Activated CD4-positive, alpha-beta memory T cell treated with anti-CD3 and anti-CD28 coated beads, Interleukin-2, amount 10 ng/mL, durations not matched to agents 7 days and 5 days (primary cell): ENCODE measurements around the gene HSD11B1. TPM values are rescaled to one million over a fixed set of nuclear protein-coding genes. Genes with fewer than 3 reads are reported as not detected.

Source experiments
- CTCF ChIA-PET: fragments of 350-600 bp; sonication (Branson Sonifier 250); formaldehyde crosslinking; loops from one replicate; lab custom pipeline; 2021; ENCODE audit warnings: antibody characterized with exemption, inconsistent platforms; lab: Charles Lee
- POLR2A ChIA-PET: fragments of 350-600 bp; sonication (Branson Sonifier 250); formaldehyde crosslinking; loops from one replicate; lab custom pipeline; 2021; ENCODE audit warnings: antibody characterized with exemption; lab: Charles Lee
- DNase-seq: peaks from one replicate; pipeline ENCODE4 v3.0.0-alpha.2; 2020
- H3K27ac Mint-ChIP-seq: one replicate; pipeline ENCODE4 v1.8.0; 2021; ENCODE audit warnings: mild to moderate bottlenecking, mixed read lengths
- H3K27me3 Mint-ChIP-seq: one replicate; pipeline ENCODE4 v1.8.0; 2021; ENCODE audit warnings: mixed read lengths
- H3K36me3 Mint-ChIP-seq: one replicate; pipeline ENCODE4 v1.8.0; 2021; ENCODE audit warnings: low read depth, mixed read lengths
- H3K4me1 Mint-ChIP-seq: one replicate; pipeline ENCODE4 v1.8.0; 2021; ENCODE audit warnings: mixed read lengths
- H3K4me3 Mint-ChIP-seq: one replicate; pipeline ENCODE4 v1.8.0; 2021; ENCODE audit warnings: mild to moderate bottlenecking, mixed read lengths
- H3K9me3 Mint-ChIP-seq: one replicate; pipeline ENCODE4 v1.8.0; 2021; ENCODE audit warnings: mixed read lengths
- total RNA-seq, 2 experiments: library from RNA; stranded (reverse); gene quantifications; one replicate each; pipeline ENCODE4 v1.2.3, GENCODE V29; 2021

Gene HSD11B1
- total RNA-seq, 2 experiments from 2014 or later, result 8.7 to 11.4 TPM

DNA sequence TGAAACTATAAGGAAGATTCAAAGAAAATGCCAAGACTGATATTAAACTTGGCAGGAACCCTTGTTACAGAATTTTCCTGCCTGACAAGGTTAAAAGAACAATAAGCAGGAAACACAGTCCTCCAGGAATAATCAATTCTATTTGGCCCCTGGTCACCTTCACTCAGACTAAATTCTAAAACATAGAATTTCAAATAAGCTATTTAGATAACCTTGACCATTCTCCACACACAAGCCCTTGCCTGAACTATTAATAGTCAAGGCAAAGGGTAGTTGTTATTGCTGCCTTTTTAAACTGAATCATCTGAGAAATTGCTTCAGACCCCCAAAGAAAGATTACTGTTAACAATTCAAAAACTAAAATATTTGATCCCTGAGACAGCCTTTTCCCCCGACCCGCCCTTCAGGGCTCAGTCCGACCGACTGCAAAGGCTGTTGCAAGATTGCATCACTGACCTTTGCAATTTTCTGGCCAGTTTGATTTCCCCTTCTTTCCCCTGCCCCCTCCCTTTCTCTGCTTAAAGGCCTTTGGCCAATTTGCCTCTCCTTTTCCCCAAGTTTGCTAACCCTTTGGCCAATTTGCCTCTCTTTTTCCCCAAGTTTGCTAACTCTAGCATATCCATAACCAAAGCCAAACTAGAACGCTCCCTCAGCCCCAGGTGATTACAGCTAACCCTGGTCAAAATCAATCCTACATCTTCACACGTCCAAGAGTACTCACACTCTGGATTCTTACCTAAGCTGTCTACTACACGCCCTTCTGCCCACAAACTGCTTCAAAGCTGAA, 30.8 kb upstream of the HSD11B1 start:
- H3K36me3 Mint-ChIP-seq, result peaks cover 25% of the 10 kb centered on the region
- DNase-seq, result no peak
- H3K27ac Mint-ChIP-seq, result peak overlapping the region; percentile 80
- peaks cover 25% of the 10 kb centered on the region for H3K27me3 Mint-ChIP-seq
- CTCF ChIA-PET, result interaction anchor here (1.0 to 1.9 kb wide), 6 partner anchors 13 to 95 kb away, joined by 3 to 11 read pairs (median 4); no protein-coding TSS in a partner anchor
- POLR2A ChIA-PET, result interaction anchor here (0.7 to 2.5 kb wide), 7 partner anchors 9 to 96 kb away, joined by 3 to 11 read pairs (median 4); partner anchors contain the start of gene TRAF3IP3
- peaks cover 69% of the 10 kb centered on the region for H3K4me1 Mint-ChIP-seq
- peak overlapping the region; percentile 65 for H3K4me3 Mint-ChIP-seq
- H3K9me3 Mint-ChIP-seq, result no peaks in the 10 kb centered on the region

DNA sequence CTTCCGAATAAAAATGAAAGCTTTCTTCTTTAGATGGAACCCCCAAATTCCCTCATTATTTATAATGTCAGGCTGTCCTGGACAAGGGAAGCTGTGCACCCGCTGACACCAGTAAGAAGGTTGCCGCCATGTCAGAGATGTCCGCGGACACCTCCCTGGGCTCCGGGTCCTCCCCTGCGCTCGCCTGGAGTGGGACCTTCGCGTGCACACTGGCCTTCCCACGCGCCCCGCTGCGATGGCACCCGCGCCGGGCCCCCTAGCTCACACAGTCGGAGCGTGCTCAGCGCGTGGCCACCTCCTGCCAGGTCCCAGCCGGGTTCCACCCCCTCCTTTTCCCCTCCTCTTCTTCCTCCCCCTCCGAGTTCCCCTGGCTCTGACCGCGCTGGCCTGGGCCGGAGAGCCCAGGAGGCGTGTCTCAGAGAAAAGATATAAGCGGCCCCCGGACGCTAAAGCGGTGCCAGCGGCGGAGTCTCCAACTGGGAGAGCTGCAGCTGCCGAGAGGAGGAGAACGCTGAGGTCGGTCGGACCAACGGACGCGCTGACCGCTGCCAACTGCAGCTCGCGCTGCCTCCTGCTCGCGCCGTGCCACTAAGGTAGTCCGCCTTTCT, 29.6 kb upstream of the HSD11B1 start, which contains the start of gene G0S2:
TSS of gene G0S2 (plus strand) at position 456 of the 608 bp plus-strand sequence. CDS start 273 bp downstream, outside the sequence.
- DNase-seq, result peak; percentile 50
- Mint-ChIP-seq H3K27me3 (peaks cover 28% of the 10 kb centered on the region), H3K27ac (peak within 1 kb of the TSS; percentile 80), H3K4me1 (peaks cover 73% of the 10 kb centered on the region), H3K9me3 (no peaks in the 10 kb centered on the region), H3K4me3 (peak within 1 kb of the TSS; percentile 65), H3K36me3 (peaks cover 25% of the 10 kb centered on the region)
- ChIA-PET POLR2A (interaction anchor here (0.9 to 2.5 kb wide), 10 partner anchors 9 to 699 kb away, joined by 3 to 11 read pairs (median 4); partner anchors contain the start of gene TRAF3IP3), CTCF (interaction anchor here (0.9 to 1.8 kb wide), 6 partner anchors 11 to 89 kb away, joined by 3 to 5 read pairs (median 3); no protein-coding TSS in a partner anchor)

DNA sequence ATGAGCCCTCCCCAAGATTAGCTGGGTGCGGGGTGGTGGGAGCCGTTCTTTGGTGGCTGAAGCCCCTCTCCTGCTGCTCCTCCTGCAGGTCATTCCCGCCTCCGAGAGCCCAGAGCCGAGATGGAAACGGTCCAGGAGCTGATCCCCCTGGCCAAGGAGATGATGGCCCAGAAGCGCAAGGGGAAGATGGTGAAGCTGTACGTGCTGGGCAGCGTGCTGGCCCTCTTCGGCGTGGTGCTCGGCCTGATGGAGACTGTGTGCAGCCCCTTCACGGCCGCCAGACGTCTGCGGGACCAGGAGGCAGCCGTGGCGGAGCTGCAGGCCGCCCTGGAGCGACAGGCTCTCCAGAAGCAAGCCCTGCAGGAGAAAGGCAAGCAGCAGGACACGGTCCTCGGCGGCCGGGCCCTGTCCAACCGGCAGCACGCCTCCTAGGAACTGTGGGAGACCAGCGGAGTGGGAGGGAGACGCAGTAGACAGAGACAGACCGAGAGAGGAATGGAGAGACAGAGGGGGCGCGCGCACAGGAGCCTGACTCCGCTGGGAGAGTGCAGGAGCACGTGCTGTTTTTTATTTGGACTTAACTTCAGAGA, 29.0 kb upstream of the HSD11B1 start:
- Mint-ChIP-seq H3K27ac (peak overlapping the region; percentile 9), H3K4me3 (peak overlapping the region; percentile 65), H3K4me1 (peaks cover 69% of the 10 kb centered on the region), H3K9me3 (no peaks in the 10 kb centered on the region), H3K27me3 (peaks cover 28% of the 10 kb centered on the region), H3K36me3 (peaks cover 25% of the 10 kb centered on the region)
- DNase-seq, result no peak
- ChIA-PET CTCF (interaction anchor here (0.9 to 1.8 kb wide), 5 partner anchors 10 to 89 kb away, joined by 3 to 5 read pairs (median 3); no protein-coding TSS in a partner anchor), POLR2A (interaction anchor here (0.9 to 2.3 kb wide), 8 partner anchors 9 to 100 kb away, joined by 3 to 11 read pairs (median 4); partner anchors contain the start of gene TRAF3IP3)

DNA sequence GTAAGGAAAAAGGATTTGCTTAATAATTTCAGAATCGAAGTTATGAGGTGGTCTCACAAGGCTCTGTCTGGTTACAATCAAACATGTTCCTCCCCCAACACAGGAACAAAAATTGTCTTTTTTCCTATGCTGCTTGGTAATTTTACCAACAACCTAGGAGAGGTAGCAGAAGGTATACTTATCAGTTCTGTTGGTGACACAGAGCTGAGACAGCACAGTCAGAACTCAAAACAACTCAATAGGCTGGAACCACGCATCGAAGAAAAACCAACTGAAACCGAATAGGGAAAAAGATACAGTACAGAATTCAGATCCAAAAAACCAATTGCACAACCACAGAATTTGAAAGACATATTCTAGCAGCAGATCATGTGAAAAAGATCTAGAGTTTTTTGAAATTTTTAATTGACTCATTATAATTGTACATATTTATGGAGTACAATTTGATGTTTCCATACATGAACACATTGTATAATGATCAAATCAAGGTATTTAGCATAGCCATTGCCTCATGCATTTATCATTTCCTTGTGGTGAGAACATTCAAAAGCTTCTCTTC, 25.6 kb upstream of the HSD11B1 start:
- no peak overlapping the region for H3K4me3 Mint-ChIP-seq
- H3K4me1 Mint-ChIP-seq, result peaks cover 36% of the 10 kb centered on the region
- H3K27me3 Mint-ChIP-seq, result peaks cover 30% of the 10 kb centered on the region
- no peak overlapping the region for H3K27ac Mint-ChIP-seq
- peaks cover 21% of the 10 kb centered on the region for H3K36me3 Mint-ChIP-seq
- DNase-seq, result no peak
- ChIA-PET CTCF (no interaction called here), POLR2A (no interaction called here)
- no peaks in the 10 kb centered on the region for H3K9me3 Mint-ChIP-seq

DNA sequence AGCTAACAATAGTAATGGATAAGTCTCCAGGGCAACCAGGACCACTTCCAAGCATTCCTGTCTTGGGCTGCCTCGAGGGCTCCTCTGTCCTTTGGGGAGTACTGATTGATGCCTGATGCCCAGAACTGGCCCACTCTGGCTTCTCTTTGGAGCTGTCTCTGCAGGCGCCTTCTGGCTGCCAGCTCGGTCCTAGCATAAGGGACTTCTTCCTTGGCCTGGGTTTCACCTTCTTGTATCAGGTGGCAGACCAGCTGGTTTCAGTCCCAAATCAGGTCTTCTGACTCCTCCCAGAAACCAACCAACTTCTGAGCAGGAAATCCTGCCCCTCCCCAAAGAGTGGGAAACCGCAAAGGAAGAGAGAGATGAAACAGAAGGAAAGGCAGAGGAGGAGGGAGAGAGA, 18.8 kb upstream of the HSD11B1 start:
- CTCF ChIA-PET, result interaction anchor here (0.8 to 2.0 kb wide), 8 partner anchors 9 to 120 kb away, joined by 3 to 7 read pairs (median 5); partner anchors contain the start of gene G0S2
- POLR2A ChIA-PET, result interaction anchor here (0.9 to 2.4 kb wide), 9 partner anchors 10 to 87 kb away, joined by 3 to 10 read pairs (median 4); partner anchors contain the start of gene G0S2
- peak overlapping the region; percentile 78 for H3K27ac Mint-ChIP-seq
- DNase-seq, result peak; percentile 67
- H3K4me3 Mint-ChIP-seq, result peak overlapping the region; percentile 73
- peaks cover 2% of the 10 kb centered on the region for H3K27me3 Mint-ChIP-seq
- peaks cover 42% of the 10 kb centered on the region for H3K4me1 Mint-ChIP-seq
- H3K36me3 Mint-ChIP-seq, result peaks cover 16% of the 10 kb centered on the region
- no peaks in the 10 kb centered on the region for H3K9me3 Mint-ChIP-seq

DNA sequence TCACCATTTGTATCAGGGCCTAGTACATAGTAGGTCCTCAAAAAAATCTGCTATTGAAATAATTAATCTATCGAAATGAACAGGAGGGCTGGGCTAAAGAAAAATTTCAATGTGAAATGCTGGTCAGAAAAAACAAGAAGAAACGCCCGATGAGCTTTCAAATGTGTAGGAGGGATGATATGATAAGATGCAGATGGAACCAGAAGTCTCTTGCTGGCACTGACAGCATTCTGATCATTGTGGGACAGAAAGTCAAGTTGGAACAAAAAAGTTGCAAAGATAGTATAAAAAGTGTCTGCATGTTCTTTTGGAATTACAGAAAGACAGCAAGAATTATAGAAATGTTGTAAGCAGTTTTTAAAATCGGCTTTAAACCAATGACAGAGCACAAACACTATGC, 18.3 kb upstream of the HSD11B1 start:
- POLR2A ChIA-PET, result interaction anchor here (0.9 to 2.4 kb wide), 7 partner anchors 11 to 86 kb away, joined by 3 to 10 read pairs (median 4); partner anchors contain the start of gene G0S2
- Mint-ChIP-seq H3K27me3 (no peaks in the 10 kb centered on the region), H3K4me3 (peak overlapping the region; percentile 73), H3K4me1 (peaks cover 42% of the 10 kb centered on the region), H3K27ac (peak overlapping the region; percentile 78), H3K9me3 (no peaks in the 10 kb centered on the region), H3K36me3 (peaks cover 16% of the 10 kb centered on the region)
- CTCF ChIA-PET, result interaction anchor here (0.8 to 2.0 kb wide), 10 partner anchors 10 to 120 kb away, joined by 3 to 7 read pairs (median 5); partner anchors contain the start of gene G0S2
- DNase-seq, result no peak

DNA sequence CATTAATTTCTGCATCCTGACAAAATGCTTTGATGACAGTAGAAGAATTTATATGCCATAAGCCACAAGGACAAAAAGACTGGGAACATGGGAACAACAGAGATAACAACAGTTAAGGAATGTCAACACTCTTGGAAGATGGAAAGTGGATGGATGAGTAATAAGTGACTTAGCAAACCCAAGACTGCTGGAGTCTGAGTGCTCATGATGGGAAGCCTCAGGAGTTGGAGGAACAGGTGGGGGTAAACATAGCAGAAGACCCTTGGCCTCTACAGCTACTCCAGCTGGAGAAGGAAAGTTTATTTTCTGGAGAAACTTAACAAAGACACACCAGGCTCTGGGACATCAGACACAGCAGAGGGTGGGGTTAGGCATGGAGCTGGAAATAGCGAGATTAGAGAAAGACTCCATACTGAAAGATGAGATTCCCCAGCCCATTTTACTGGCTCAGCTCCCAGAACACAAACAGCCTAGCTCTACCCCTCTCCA, 15.9 kb upstream of the HSD11B1 start:
- peaks cover 59% of the 10 kb centered on the region for H3K4me1 Mint-ChIP-seq
- H3K27ac Mint-ChIP-seq, result no peak overlapping the region
- H3K27me3 Mint-ChIP-seq, result no peaks in the 10 kb centered on the region
- H3K9me3 Mint-ChIP-seq, result no peaks in the 10 kb centered on the region
- H3K4me3 Mint-ChIP-seq, result no peak overlapping the region
- H3K36me3 Mint-ChIP-seq, result peaks cover 16% of the 10 kb centered on the region
- POLR2A ChIA-PET, result interaction anchor here (0.9 to 1.6 kb wide), 3 partner anchors 14 to 79 kb away, joined by 3 to 4 read pairs (median 4); partner anchors contain the start of gene G0S2
- no peak for DNase-seq
- CTCF ChIA-PET, result interaction anchor here (0.8 to 3.3 kb wide), 6 partner anchors 60 to 119 kb away, joined by 3 to 15 read pairs (median 4); no protein-coding TSS in a partner anchor

DNA sequence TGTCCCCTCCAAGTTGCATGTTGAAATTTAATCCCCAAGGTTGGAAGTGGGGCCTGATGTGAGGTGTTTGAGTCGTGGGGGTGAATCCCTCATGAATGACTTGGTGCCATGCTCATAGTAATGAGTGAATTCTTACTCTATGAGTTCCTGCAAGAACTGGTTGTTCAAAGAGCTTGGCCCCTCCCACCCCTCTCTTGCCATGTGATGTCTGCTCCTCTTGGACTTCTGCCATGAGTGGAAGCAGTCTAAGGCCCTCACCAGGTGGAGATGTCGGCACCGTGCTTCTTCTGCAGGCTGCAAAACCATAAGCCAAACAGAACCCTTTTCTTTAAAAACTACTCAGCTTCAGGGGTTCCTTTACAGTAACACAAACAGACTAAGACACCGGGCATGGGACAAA, 15.2 kb upstream of the HSD11B1 start:
- CTCF ChIA-PET, result interaction anchor here (0.6 to 3.3 kb wide), 6 partner anchors 59 to 119 kb away, joined by 3 to 15 read pairs (median 4); no protein-coding TSS in a partner anchor
- POLR2A ChIA-PET, result interaction anchor here (0.9 to 1.0 kb wide), 2 partner anchors 14 to 79 kb away, joined by 3 to 4 read pairs; partner anchors contain the start of gene G0S2
- H3K4me3 Mint-ChIP-seq, result no peak overlapping the region
- H3K4me1 Mint-ChIP-seq, result peaks cover 61% of the 10 kb centered on the region
- no peaks in the 10 kb centered on the region for H3K27me3 Mint-ChIP-seq
- no peak overlapping the region for H3K27ac Mint-ChIP-seq
- H3K36me3 Mint-ChIP-seq, result peaks cover 16% of the 10 kb centered on the region
- no peaks in the 10 kb centered on the region for H3K9me3 Mint-ChIP-seq
- no peak for DNase-seq

DNA sequence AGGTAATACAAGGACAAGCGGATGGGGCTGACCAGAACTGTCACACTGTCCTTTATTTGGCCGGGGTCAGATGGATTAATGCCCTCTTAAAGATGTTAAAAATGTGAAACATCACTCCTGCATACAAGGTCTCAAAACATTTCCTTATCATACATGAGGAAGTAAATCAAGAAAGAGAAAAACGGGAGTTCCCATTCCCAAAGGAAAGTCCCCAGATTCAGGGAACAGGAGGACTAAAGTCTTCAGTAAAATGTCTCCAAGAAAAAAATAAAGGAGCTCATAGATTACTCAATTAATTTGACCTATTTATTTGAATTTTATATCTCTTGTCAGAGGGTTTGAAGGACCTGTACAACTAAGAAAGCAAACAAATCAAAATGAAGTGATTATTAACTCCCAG, 13.4 kb upstream of the HSD11B1 start:
- no peak overlapping the region for H3K4me3 Mint-ChIP-seq

DNA sequence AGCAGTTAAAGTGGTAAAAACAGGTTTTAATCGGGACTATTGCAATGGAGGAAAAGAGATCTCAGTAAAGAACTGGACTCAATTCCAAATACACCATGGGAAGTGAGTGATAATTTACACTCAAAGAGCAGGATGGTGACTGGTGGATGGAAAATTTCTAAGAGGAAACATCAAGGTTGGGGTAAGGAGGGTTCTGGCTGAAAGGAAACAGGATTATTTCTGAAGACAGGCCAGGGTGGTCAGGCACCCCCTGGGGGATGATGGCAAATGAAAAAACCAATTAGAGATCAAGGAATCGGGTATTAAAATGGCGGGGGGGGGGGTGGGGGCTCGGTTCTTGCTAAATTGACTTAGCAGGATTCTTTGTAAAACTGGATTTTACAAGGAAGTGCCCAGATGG, 12.3 kb upstream of the HSD11B1 start:
- H3K27ac Mint-ChIP-seq, result no peak overlapping the region
- CTCF ChIA-PET, result interaction anchor here (1.0 to 4.1 kb wide), 24 partner anchors 11 to 124 kb away, joined by 3 to 39 read pairs (median 5); no protein-coding TSS in a partner anchor

More for the DNA sequence above, 13.4 kb upstream of the HSD11B1 start:
- POLR2A ChIA-PET, result no interaction called here
- Mint-ChIP-seq H3K9me3 (no peaks in the 10 kb centered on the region), H3K36me3 (peaks cover 16% of the 10 kb centered on the region), H3K4me1 (peaks cover 50% of the 10 kb centered on the region), H3K27ac (no peak overlapping the region), H3K27me3 (no peaks in the 10 kb centered on the region)
- DNase-seq, result no peak
- CTCF ChIA-PET, result interaction anchor here (0.8 to 4.1 kb wide), 11 partner anchors 38 to 123 kb away, joined by 3 to 39 read pairs (median 5); partner anchors contain the start of gene CAMK1G

DNA sequence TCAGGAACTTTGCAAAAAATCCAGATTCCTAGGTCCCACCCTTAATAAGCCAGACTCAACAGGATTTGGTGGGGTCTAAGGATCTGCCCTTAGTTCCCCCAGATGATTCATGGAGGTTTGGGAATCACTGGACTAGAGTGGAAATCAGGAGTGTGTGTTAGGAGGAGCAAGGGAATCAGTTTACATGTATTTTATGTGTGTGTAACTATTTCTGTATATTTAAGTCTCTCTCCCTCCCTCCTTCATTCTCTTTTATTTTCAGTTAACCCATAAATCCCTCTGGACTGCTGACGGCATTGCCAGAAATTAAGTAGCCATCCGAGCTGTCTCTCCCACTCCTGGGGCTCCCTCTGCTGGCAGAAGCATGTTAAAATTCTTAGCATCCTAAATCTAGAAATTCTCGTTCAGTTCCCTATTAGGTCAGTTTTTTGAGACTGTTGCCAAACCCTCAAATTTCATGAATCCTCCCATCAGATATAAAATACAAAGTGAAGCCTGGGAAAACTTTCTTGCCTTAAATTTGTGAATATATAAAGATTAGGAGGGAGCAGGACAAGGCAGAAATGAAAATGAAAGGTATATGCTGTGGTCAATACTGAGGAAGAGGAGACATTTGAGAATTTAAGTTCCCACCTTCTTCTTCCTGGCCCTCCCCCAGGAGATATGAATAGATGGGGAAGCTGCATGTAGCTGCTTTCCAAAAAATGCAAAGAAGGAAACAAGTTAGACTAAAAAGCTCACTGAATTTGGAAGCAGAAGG, 11.7 kb upstream of the HSD11B1 start:
- Mint-ChIP-seq H3K4me3 (no peak overlapping the region), H3K9me3 (no peaks in the 10 kb centered on the region), H3K27me3 (no peaks in the 10 kb centered on the region), H3K36me3 (peaks cover 7% of the 10 kb centered on the region), H3K27ac (no peak overlapping the region), H3K4me1 (peaks cover 46% of the 10 kb centered on the region)
- ChIA-PET CTCF (interaction anchor here (0.7 to 4.1 kb wide), 31 partner anchors 11 to 124 kb away, joined by 3 to 39 read pairs (median 4); no protein-coding TSS in a partner anchor), POLR2A (interaction anchor here (1.3 kb wide), 1 partner anchor 75 kb away, joined by 5 read pairs; no protein-coding TSS in a partner anchor)
- peak; percentile 81 for DNase-seq

More for the DNA sequence above, 12.3 kb upstream of the HSD11B1 start:
- no peaks in the 10 kb centered on the region for H3K9me3 Mint-ChIP-seq
- no peaks in the 10 kb centered on the region for H3K27me3 Mint-ChIP-seq
- H3K36me3 Mint-ChIP-seq, result peaks cover 12% of the 10 kb centered on the region
- peaks cover 49% of the 10 kb centered on the region for H3K4me1 Mint-ChIP-seq
- POLR2A ChIA-PET, result interaction anchor here (1.3 kb wide), 1 partner anchor 76 kb away, joined by 5 read pairs; no protein-coding TSS in a partner anchor
- DNase-seq, result no peak
- no peak overlapping the region for H3K4me3 Mint-ChIP-seq
